GM18499 (cell line): ENCODE data around the gene SORL1.
"Not testable (repeated sequence)": the region's sequence is repeated elsewhere in the genome, so short reads cannot be mapped to it uniquely, and the experiment has no call there.

Source experiments
- ATAC-seq: cut with Tn5 transposase; IDR thresholded peaks from one replicate; pipeline ENCODE4 v1.9.1; 2021; ENCODE audit warnings: moderate number of reproducible peaks; ENCODE audit not compliant: insufficient read depth, unreplicated experiment

SORL1 gene

GRCh38 chr11:121451986-121452608, at the start of gene SORL1:
SORL1 (plus strand) TSS chr11:121452314; CDS start chr11:121452332, 18 bp downstream.
- ATAC-seq = no peak

- ATAC-seq = no peak
Measured at GRCh38 chr11:121405646-121406045, 46.5 kb upstream of the SORL1 start.

- no peak for ATAC-seq
Measured at GRCh38 chr11:121406291-121406690, 45.8 kb upstream of the SORL1 start.

- ATAC-seq = no peak
Measured at GRCh38 chr11:121408830-121409229, 43.3 kb upstream of the SORL1 start.

GRCh38 chr11:121410041-121410440, 42.1 kb upstream of the SORL1 start:
- ATAC-seq = not testable (repeated sequence)

- not testable (repeated sequence) for ATAC-seq
Measured at GRCh38 chr11:121411330-121411729, 40.8 kb upstream of the SORL1 start.

GRCh38 chr11:121412000-121412587, 40.0 kb upstream of the SORL1 start:
- no peak for ATAC-seq

GRCh38 chr11:121412711-121413415, 39.3 kb upstream of the SORL1 start:
- ATAC-seq = no peak

GRCh38 chr11:121414141-121414913, 37.8 kb upstream of the SORL1 start:
- ATAC-seq = no peak

GRCh38 chr11:121415856-121416255, 36.3 kb upstream of the SORL1 start:
- ATAC-seq = no peak

- no peak for ATAC-seq
Measured at GRCh38 chr11:121417055-121417551, 35.0 kb upstream of the SORL1 start.

- ATAC-seq = no peak
Measured at GRCh38 chr11:121417607-121418006, 34.5 kb upstream of the SORL1 start.

- ATAC-seq = no peak
Measured at GRCh38 chr11:121418625-121419114, 33.4 kb upstream of the SORL1 start.

GRCh38 chr11:121419836-121420235, 32.3 kb upstream of the SORL1 start:
- no peak for ATAC-seq

- no peak for ATAC-seq
Measured at GRCh38 chr11:121420398-121420797, 31.7 kb upstream of the SORL1 start.

GRCh38 chr11:121421149-121421901, 30.8 kb upstream of the SORL1 start:
- ATAC-seq = no peak

- ATAC-seq = no peak
Measured at GRCh38 chr11:121422675-121423074, 29.4 kb upstream of the SORL1 start.

- no peak for ATAC-seq
Measured at GRCh38 chr11:121425828-121426227, 26.3 kb upstream of the SORL1 start.

GRCh38 chr11:121426476-121427399, 25.4 kb upstream of the SORL1 start:
- no peak for ATAC-seq
